HG03025 (cell line): ENCODE results near the gene KCNK4.

Experiments
- ATAC-seq: cut with Tn5 transposase; IDR thresholded peaks from one replicate; pipeline ENCODE4 v1.9.1; 2021; ENCODE audit warnings: mild to moderate bottlenecking, moderate library complexity; ENCODE audit not compliant: unreplicated experiment, low FRiP score

The KCNK4 gene

DNA sequence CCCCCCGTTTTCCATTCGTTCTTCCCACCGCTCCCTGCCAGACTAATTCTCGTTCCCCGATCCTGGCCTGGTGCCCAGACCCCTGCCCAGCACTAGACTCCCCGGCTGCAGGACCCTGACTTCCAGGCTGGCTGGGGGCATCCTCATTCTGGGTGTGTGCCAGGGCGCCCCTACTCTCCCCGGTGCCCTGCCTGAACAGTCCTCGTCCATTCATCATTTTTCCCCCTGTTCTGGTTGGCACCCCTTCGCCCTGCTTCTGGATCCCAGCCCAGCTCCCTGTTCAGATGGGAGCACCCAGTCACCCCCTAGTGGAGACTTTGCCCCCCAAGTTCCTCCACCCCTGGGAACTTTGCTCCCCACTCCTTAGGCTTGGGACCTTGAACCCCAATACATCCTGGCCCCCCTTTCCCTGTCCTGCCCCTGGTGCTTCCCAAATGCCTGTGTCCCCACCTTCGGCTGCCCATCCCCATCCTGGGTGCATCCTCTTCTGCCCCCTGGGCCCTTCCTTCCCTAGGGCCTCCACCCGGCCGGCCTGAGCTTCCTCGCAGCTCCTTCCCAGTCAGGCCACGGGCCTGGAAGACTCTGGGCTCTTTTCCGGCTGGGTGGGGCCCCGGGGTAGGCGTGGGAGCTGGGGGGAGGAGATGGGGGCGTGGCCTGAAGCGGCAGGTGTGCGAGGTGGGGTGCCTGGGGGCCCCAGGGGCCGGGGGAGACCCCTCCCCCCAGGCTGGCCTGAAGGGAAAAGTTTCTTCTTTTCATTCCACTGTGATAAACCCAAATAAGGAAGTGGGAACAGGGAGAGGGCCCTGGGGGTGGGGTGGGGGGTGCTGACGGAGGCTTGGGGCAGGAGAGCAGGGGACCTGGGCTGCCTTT lies 38.9 kb upstream of the KCNK4 start:
- ATAC-seq, result no peak

DNA sequence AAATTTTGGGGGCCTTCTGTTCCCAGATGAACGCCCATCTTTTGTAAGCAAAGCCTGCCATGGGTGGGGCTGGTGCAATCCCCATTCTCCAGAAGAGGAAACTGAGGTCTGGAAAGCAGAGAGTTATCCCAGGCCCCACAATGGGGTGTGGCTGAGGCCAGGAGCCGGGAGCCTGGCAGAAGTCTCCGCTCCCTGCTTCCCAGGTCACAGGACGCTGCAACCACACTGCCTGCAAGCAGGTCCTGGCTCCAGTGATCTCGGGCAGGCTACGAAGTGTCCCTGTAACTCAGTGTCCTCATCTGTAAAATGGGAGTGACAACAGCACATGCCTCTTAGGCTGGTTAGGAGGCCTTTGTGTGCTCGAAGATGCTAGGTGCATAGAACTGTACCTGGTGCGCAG lies 38.1 kb upstream of the KCNK4 start:
- no peak for ATAC-seq

DNA sequence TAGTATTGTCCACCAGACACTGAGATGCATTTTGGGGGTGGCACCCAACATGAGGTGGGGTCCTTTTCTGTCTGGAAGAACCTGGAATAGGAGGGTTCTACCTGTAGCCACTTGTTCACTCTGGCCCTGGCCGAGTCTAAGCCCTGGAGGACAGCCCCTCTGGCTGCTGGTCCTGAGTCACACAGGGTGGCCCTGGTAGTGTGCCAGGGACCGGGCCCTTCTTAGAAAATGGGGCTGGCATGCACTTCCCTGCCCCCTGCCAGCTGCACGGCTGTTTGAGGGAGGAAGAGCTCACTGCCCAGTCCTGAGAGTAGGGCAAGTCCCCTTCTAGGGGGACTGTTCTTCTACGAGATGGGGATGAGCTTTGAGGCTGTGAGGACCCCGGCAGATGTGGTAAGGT lies 37.6 kb upstream of the KCNK4 start:
- ATAC-seq, result no peak

DNA sequence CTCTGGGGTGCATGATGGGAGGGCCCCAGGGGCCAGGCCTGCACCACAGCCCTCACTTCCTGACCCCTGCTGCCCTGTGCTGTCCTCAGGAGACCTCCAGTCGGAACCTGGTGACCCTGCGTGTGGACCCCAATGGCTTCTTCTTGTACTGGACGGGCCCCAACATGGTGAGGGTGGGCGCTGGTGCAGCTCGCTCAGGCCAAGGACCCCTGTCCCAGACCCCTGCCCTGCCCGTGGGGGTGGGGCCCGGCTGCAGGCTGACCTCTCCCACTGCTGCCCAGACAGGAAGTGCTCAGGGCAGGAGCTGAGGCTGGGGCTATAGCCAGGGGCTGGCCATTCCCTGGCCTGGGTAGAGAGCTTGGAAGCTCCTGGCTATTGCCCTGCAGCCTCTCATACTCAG lies 36.8 kb upstream of the KCNK4 start:
- ATAC-seq, result no peak

DNA sequence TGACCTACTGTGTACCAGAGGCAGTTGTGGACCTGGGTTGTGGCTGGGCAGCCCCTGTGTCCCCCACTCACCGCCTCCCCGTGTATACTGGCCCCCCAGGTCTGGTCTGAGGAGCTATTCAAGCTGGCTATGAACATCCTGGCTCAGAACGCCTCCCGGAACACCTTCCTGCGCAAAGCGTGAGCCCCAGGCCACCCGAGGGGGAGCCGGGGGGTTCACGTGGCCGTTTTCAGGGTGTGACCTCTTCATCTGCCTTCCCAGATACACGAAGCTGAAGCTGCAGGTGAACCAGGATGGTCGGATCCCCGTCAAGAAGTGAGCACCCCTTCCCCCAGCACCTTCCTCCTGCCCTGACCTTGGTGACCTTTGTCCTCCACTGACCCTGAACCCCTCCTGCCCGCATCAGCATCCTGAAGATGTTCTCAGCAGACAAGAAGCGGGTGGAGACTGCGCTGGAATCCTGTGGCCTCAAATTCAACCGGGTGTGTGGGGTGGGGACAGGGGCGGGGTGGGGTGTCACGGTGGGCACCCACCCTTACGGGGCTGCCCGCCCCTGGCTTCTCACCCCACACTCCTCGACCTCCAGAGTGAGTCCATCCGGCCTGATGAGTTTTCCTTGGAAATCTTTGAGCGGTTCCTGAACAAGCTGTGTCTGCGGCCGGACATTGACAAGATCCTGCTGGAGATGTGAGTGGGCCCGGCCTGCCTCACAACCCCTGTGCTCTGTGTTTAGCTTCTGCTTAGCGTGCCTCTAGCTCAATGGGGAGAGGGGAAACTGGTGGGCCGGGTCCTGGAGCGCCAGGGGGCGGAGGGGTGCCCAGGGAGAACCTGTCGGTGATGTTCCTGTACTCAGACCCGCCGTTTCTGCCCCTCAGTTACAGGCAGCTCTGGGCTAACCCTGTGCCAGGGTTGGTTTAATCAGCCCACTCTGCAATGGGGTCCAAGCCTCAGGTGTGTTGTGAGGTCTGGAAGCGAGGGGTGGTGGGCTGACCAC lies 35.7 kb upstream of the KCNK4 start:
- no peak for ATAC-seq

DNA sequence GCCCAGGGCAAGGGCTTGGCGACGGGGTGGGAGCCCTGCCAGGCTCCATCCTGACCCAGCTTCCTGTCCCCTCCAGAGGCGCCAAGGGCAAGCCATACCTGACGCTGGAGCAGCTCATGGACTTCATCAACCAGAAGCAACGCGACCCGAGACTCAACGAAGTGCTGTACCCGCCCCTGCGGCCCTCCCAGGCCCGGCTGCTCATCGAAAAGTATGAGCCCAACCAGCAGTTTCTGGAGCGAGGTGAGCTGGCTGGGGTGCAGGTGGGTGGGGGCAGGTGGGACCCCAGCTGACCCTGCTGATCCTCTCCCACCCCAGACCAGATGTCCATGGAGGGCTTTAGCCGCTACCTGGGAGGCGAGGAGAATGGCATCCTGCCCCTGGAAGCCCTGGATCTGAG lies 34.8 kb upstream of the KCNK4 start:
- no peak for ATAC-seq

DNA sequence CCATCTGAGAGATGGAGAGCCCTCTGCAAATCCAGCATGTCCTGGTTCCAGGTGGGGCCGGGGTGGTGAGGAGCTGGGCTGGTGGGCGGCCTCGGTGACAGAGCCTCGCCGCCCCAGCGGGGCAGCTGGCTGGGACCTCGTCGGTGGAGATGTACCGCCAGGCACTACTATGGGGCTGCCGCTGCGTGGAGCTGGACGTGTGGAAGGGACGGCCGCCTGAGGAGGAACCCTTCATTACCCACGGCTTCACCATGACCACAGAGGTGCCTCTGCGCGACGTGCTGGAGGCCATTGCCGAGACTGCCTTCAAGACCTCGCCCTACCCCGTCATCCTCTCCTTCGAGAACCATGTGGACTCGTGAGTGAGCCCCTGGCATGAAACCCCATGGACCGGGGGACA lies 32.7 kb upstream of the KCNK4 start:
- no peak for ATAC-seq

DNA sequence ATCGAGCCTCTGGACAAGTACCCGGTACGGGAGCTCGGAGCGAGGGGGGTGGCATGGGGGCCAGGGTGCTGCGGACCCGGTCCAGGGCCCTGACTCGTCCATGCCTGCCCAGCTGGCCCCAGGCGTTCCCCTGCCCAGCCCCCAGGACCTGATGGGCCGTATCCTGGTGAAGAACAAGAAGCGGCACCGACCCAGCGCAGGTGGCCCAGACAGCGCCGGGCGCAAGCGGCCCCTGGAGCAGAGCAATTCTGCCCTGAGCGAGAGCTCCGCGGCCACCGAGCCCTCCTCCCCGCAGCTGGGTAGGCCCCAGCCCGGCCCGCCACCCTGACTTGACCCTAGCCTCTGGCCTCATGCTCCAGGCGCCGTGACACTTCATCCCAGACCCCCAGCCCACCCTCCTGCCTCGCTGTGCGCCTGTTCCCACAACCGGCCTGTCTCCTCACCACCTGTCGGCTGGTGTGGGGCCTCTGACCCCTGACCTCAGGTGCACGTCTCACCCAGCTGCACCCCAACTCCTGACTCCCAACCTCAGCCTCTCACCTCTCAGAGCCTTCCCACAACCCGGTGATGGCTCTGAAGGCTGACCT lies 32.1 kb upstream of the KCNK4 start:
- ATAC-seq, result no peak

DNA sequence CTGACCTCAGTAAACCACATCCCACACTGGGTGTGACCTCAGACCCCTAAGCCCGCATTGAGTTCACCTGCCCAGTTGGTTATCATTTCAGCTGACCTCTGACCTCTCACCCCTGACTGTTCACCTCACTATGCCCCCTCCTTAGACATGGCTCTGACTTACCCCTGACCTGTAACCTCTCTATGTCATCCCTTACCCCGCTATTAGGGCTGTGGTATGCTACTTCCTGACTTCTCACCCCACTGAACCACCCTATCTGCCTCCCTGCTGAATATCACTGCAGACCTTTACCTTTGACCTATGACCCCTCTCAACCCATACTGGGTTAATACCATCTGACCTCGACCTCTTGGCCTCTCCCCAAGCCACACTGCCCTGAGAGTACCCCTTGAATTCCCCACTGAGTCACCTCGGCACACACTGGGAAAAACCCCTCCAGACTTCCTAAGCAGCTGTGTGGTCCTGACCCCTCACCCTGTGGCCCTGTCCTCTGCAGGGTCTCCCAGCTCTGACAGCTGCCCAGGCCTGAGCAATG lies 31.5 kb upstream of the KCNK4 start:
- ATAC-seq, result no peak

DNA sequence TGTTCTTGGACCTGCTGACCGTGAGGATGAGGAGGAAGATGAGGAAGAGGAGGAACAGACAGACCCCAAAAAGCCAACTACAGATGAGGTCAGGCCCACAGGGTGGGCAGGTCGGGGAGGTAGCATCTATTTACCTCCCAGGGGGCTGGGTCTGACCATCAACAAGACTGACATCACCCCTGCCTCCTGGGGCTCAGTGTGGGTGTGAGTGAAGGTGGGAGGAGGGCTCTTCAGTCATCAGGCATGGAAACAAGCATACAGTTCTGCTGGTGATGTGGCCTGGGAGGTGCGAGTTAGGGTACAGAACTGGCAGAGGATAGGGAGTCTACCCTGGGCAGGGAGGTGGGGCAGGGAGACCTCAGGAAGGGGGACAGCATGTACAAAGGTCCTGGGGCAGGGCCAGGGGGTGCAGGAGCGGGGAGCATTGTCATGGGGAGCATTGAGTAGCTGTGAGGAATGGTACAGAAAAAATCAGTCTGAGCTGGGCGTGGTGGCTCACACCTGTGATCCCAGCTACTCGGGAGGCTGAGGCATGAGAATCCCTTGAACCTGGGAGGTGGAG lies 30.9 kb upstream of the KCNK4 start:
- ATAC-seq, result no peak

DNA sequence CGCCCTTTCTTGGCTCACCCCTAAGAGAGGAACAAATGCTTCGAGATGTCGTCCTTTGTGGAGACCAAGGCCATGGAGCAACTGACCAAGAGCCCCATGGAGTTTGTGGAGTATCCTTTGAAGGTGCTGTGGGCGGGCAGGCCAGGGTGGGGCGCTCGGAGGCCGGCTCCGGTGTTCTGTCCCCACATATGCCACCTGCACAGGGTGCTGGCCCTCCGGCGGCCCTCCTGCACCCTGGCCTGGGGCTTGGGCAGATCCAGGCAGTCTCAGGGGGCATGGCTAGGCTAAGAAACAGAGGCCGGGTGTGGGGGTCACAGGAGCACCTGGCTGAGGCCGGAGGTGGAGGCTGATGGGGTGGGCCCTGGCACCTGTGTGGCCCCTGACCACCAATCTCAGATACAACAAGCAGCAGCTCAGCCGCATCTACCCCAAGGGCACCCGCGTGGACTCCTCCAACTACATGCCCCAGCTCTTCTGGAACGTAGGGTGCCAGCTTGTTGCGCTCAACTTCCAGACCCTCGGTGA lies 29.5 kb upstream of the KCNK4 start:
- no peak for ATAC-seq

DNA sequence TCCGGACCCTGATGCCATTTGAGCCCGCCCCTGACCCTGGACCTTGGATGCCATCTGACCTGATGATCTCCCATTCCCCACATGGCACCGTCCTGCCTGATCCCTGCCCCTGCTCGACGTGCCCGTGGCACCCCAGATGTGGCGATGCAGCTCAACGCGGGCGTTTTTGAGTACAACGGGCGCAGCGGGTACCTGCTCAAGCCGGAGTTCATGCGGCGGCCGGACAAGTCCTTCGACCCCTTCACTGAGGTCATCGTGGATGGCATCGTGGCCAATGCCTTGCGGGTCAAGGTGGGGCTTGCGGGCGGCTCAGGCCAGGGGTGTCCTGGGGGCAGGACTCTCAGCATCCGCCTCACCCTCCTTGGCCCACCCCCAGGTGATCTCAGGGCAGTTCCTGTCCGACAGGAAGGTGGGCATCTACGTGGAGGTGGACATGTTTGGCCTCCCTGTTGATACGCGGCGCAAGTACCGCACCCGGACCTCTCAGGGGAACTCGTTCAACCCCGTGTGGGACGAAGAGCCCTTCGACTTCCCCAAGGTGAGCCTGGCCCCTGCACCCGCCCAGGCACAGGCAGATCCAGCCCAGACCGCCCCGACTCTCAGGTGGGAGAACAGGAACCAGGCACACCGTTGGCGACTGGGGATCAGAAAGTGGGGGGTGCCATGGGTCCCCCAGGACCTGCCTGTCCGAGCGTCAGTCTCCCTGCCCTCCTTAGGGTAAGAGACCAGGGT lies 28.7 kb upstream of the KCNK4 start:
- ATAC-seq, result no peak

DNA sequence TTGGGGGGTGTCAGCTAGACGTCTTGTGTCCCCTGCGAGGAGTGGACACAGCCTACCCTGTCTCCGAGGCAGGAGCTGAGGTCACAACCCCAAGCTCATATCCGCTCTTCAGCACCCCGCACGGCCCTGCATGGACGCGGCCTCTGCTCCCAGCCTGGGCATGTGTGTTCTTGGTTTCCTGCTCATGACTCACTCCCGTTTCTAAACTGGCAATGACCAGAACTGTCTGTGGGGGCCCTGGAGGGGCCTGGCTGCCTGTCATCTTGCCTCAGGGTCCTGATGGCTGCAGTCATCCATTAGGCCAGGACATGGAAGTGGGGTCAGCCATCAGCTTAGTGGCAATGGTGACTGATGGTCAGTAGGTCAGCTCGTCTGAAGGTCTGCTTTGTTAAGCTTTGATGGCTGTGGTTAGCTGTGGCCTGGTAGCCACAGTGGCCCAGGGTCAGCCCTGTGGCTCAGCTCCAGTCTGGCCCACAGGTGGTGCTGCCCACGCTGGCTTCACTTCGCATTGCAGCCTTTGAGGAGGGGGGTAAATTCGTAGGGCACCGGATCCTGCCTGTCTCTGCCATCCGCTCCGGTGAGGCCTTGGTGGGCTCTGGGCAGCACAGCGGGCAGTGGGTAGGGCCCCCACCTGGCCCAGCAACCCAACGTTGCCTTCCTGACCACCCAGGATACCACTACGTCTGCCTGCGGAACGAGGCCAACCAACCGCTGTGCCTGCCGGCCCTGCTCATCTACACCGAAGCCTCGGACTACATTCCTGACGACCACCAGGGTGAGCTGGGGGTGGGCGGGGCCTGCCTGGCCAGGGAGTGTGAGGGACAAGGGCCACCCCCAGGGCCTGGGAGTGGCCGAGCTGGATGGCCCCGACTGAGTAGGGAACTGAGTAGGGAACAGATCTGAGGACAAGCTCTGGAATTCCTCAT lies 27.8 kb upstream of the KCNK4 start:
- ATAC-seq, result no peak

DNA sequence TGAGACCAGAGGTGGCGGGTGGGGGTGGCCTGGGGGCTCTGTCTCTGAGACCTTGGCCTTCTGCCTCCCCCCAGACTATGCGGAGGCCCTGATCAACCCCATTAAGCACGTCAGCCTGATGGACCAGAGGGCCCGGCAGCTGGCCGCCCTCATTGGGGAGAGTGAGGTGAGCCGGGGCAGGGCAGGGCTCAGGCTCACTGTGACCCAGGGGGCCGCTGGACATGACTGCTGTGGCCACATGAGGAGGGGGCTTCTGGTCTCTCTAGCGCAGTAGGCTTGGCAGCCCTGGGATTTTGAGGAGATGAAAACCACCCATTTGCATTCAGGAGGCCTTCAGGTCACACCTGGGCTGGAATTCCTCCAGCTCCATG lies 27.2 kb upstream of the KCNK4 start:
- ATAC-seq, result no peak

DNA sequence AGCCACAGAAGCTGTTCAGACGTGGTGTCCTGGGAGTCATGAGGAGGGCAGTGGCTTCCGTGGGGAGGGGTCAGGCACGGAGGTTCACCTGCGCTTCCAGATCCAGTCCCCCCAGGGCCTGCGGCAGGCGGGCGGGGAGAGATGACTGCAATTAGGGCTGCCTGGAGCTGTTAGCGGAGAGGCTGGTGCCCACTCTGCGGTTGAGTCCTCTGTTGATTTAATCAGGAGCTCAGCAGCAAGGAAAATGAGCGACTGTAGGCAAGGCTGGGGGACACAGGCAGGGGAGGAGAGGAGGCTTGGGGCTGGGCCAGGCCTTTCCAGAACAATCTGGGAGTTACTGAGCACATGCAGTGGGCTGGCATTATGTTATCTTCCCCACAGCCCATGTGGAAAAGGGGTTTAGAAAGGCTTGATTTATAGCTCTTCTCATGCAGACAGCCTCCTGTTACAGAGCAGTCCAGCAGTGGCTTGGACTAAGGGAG lies 26.7 kb upstream of the KCNK4 start:
- ATAC-seq, result no peak

DNA sequence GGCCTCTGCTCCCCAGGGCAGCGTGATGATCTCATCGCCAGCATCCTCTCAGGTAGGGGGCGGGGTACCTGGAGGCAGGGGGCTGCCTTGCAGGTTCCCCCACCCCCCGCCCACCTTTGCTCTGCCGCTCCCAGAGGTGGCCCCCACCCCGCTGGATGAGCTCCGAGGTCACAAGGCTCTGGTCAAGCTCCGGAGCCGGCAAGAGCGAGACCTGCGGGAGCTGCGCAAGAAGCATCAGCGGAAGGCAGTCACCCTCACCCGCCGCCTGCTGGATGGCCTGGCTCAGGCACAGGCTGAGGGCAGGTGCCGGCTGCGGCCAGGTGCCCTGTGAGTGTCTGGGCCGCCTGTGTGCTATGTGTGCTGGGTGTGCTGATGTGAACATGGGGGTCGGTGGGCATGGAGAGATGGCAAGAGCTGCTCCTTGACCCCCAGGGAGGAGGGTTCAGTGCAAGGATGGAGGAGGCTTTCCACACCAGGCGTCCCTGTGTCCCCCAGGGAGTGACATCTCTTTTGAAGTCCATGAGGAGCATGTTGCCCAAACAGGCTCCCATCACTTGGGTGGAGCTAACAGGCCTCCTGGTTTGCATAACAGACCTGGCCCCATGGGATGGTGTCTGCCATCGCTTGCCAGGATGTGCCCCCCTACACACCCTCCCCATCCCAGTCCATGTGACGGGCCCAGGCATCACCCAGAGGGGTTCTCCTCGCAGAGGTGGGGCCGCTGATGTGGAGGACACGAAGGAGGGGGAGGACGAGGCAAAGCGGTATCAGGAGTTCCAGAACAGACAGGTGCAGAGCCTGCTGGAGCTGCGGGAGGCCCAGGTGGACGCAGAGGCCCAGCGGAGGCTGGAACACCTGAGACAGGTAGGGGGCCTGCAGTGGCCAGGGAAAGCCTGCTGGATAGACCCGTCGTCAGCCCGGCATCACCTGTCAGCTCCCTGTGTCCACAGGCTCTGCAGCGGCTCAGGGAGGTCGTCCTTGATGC lies 25.6 kb upstream of the KCNK4 start:
- no peak for ATAC-seq

DNA sequence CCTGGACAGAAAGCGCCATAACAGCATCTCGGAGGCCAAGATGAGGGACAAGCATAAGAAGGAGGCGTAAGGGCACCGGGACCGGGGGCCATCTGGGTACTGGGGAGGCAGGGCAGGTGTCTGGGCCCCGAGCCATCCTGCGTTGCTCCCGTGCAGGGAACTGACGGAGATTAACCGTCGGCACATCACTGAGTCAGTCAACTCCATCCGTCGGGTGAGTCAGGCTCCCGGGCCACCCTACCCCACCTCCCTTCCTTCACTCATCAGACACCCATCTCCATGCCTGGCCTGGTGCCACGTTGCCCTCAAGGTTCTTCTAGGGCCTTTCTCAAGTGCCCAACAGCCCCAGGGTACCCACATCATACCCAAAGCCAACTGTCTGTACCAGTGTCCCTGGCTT lies 24.8 kb upstream of the KCNK4 start:
- ATAC-seq, result no peak
